Fibroblast of lung (primary cell): ENCODE data around the gene TRIP13.

Source experiments
- EZH2 ChIP-seq: IDR thresholded peaks from 2 replicates; pipeline ENCODE4 v1.5.1; 2012; ENCODE audit warnings: low read length, control low read depth, mild to moderate bottlenecking; ENCODE audit errors: missing control alignments
- TF ChIP-seq, protein P1 (sequence below), 2 donors: IDR thresholded peaks in 1 of 2; conservative IDR thresholded peaks in 1 of 2; 1 replicate in 1 of 2; 2 replicates in 1 of 2; pipeline ENCODE4 v1.5.1; 2011 to 2012; ENCODE audit warnings: low read length in 2 of 2, control low read depth in 1 of 2, inconsistent platforms in 1 of 2, low read depth in 1 of 2, mild to moderate bottlenecking in 1 of 2

- TF ChIP-seq, protein P1, sequence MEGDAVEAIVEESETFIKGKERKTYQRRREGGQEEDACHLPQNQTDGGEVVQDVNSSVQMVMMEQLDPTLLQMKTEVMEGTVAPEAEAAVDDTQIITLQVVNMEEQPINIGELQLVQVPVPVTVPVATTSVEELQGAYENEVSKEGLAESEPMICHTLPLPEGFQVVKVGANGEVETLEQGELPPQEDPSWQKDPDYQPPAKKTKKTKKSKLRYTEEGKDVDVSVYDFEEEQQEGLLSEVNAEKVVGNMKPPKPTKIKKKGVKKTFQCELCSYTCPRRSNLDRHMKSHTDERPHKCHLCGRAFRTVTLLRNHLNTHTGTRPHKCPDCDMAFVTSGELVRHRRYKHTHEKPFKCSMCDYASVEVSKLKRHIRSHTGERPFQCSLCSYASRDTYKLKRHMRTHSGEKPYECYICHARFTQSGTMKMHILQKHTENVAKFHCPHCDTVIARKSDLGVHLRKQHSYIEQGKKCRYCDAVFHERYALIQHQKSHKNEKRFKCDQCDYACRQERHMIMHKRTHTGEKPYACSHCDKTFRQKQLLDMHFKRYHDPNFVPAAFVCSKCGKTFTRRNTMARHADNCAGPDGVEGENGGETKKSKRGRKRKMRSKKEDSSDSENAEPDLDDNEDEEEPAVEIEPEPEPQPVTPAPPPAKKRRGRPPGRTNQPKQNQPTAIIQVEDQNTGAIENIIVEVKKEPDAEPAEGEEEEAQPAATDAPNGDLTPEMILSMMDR (conservative IDR thresholded peaks at IDR 0.05 in 1 of 2, IDR thresholded peaks at IDR 0.05 in 1 of 2; ENCODE audit: low read depth in 1 of 2, low read length in 2 of 2) = no peak
- TF ChIP-seq EZH2 = no peak
Observed at GRCh38 chr5:932151-932627, 39.5 kb downstream of the TRIP13 start.
